H1 (cell line): ENCODE data around the gene RPL31. TPM values are rescaled to one million over a fixed set of nuclear protein-coding genes. Genes with fewer than 3 reads are reported as not detected.
A peak's percentile ranks its signal among the peaks of the same experiment; 100 is the strongest.

Experiments used
- CTCF ChIA-PET: fragments of 300-600 bp; sonication (Branson Sonifier 250); formaldehyde crosslinking; loops from one replicate; lab custom pipeline; 2021; ENCODE audit not compliant: partially characterized antibody; lab: Charles Lee
- POLR2A ChIA-PET: fragments of 300-600 bp; sonication (Branson Sonifier 250); formaldehyde crosslinking; loops from one replicate; lab custom pipeline; 2021; ENCODE audit warnings: inconsistent platforms; ENCODE audit not compliant: partially characterized antibody; lab: Charles Lee
- DNase-seq, 2 experiments: peaks; one replicate each; pipeline versions ENCODE4 v3.0.0 to v3.0.0-alpha.2; 2010 to 2022; ENCODE audit warnings: low spot score in 2 of 2, low read depth in 1 of 2, mixed read lengths in 1 of 2
- FAIRE-seq: peaks from 2 replicates; lab custom pipeline; 2011; peaks lifted over from hg19 to GRCh38; lab: Jason Lieb, UNC
- H2AFZ ChIP-seq: 2 replicates; pipeline ENCODE4 v1.8.1; 2012; ENCODE audit warnings: low read length, inconsistent platforms
- H2AK5ac ChIP-seq: 2 replicates; pipeline ENCODE4 v1.6.1; 2013; ENCODE audit warnings: low read depth, low read length
- H2BK120ac ChIP-seq: replicated peaks from 2 replicates; pipeline ENCODE3; 2013; ENCODE audit warnings: low read depth, low read length, inconsistent platforms
- H2BK12ac ChIP-seq: 2 replicates; pipeline ENCODE4 v1.6.1; 2013; ENCODE audit warnings: low read depth, low read length
- H2BK15ac ChIP-seq: 2 replicates; pipeline ENCODE4 v1.6.1; 2013; ENCODE audit warnings: low read length
- H2BK20ac ChIP-seq: 2 replicates; pipeline ENCODE4 v1.6.1; 2013; ENCODE audit warnings: low read length
- H2BK5ac ChIP-seq: 2 replicates; pipeline ENCODE4 v1.6.1; 2013; ENCODE audit warnings: low read depth, low read length
- H3K14ac ChIP-seq: 2 replicates; pipeline ENCODE4 v1.6.1; 2013; ENCODE audit warnings: inconsistent platforms; ENCODE audit not compliant: insufficient read length
- H3K18ac ChIP-seq: 2 replicates; pipeline ENCODE4 v1.6.1; 2013; ENCODE audit warnings: low read length; ENCODE audit errors: extremely low read depth
- H3K23ac ChIP-seq: 2 replicates; pipeline ENCODE4 v1.6.1; 2013; ENCODE audit warnings: inconsistent platforms; ENCODE audit not compliant: insufficient read length
- H3K23me2 ChIP-seq: 2 replicates; pipeline ENCODE4 v1.6.1; 2013; ENCODE audit warnings: low read depth, low read length
- H3K27ac ChIP-seq: 2 replicates; pipeline ENCODE4 v1.6.1; 2011; ENCODE audit warnings: low read depth, low read length, inconsistent platforms
- H3K27me3 ChIP-seq, 4 experiments: replicated peaks in 1 of 4; 1 replicate in 1 of 4; 2 replicates in 3 of 4; pipeline versions ENCODE4 v1.6.1 to v1.8.1; 2011 to 2013; ENCODE audit warnings: low read length in 3 of 4, mild to moderate bottlenecking in 3 of 4, inconsistent platforms in 2 of 4, mixed read lengths in 2 of 4, moderate library complexity in 1 of 4; ENCODE audit not compliant: control insufficient read depth in 3 of 4, insufficient read depth in 3 of 4; ENCODE audit errors: extremely low read depth in 1 of 4
- H3K36me3 ChIP-seq, 4 experiments: 2 replicates each; pipeline versions ENCODE4 v1.6.1 to v1.8.1; 2011 to 2013; ENCODE audit warnings: mild to moderate bottlenecking in 4 of 4, low read length in 3 of 4, moderate library complexity in 2 of 4, control low read depth in 1 of 4, inconsistent platforms in 1 of 4; ENCODE audit not compliant: insufficient read depth in 4 of 4, control insufficient read depth in 2 of 4
- H3K4ac ChIP-seq: replicated peaks from 2 replicates; pipeline ENCODE3; 2013; ENCODE audit warnings: low read length, low read depth, mixed read lengths, inconsistent platforms; ENCODE audit not compliant: insufficient read length
- H3K4me1 ChIP-seq, 4 experiments: replicated peaks in 1 of 4; 1 replicate in 1 of 4; 2 replicates in 3 of 4; pipeline versions ENCODE4 v1.6.1 to v1.8.1; 2011 to 2013; ENCODE audit warnings: low read length in 3 of 4, inconsistent platforms in 2 of 4, mixed read lengths in 1 of 4; ENCODE audit not compliant: insufficient read depth in 4 of 4, control insufficient read depth in 3 of 4
- H3K4me2 ChIP-seq, 2 experiments: 2 replicates each; pipeline versions ENCODE4 v1.6.1 to v1.8.1; 2011 to 2013; ENCODE audit warnings: low read depth in 2 of 2, low read length in 2 of 2, control low read depth in 1 of 2, inconsistent platforms in 1 of 2, mild to moderate bottlenecking in 1 of 2; ENCODE audit not compliant: insufficient read depth in 1 of 2
- H3K4me3 ChIP-seq, 4 experiments: fragments of 200-600, 300-600 bp in 1 of 4; sonication (generic), shearing (Covaris generic), sonication (Bioruptor Twin) in 1 of 4; 2 replicates each; pipeline versions ENCODE4 v1.5.1 to v1.8.1; 2011 to 2016; ENCODE audit warnings: low read length in 4 of 4, low read depth in 3 of 4, control low read depth in 2 of 4, inconsistent platforms in 2 of 4, mild to moderate bottlenecking in 2 of 4, mixed read lengths in 1 of 4, moderate library complexity in 1 of 4; ENCODE audit not compliant: insufficient read depth in 2 of 4; ENCODE audit errors: extremely low read depth in 1 of 4
- H3K56ac ChIP-seq: replicated peaks from 2 replicates; pipeline ENCODE3; 2013; ENCODE audit warnings: low read depth, mild to moderate bottlenecking, mixed read lengths, low read length, inconsistent platforms; ENCODE audit not compliant: insufficient read length
- H3K79me1 ChIP-seq: 2 replicates; pipeline ENCODE4 v1.6.1; 2013; ENCODE audit warnings: low read depth, low read length, control low read depth
- H3K79me2 ChIP-seq, 2 experiments: 2 replicates each; pipeline versions ENCODE4 v1.6.1 to v1.8.1; 2012 to 2013; ENCODE audit warnings: low read length in 2 of 2, mild to moderate bottlenecking in 2 of 2, inconsistent platforms in 1 of 2; ENCODE audit not compliant: insufficient read depth in 2 of 2, control insufficient read depth in 1 of 2
- H3K9ac ChIP-seq, 4 experiments: replicated peaks in 1 of 4; 1 replicate in 1 of 4; 2 replicates in 3 of 4; pipeline versions ENCODE4 v1.6.1 to v1.8.1; 2011 to 2013; ENCODE audit warnings: low read depth in 3 of 4, low read length in 3 of 4, control low read depth in 2 of 4, mild to moderate bottlenecking in 2 of 4, moderate library complexity in 2 of 4, inconsistent platforms in 1 of 4; ENCODE audit errors: extremely low read depth in 1 of 4
- H3K9me3 ChIP-seq, 2 experiments: 2 replicates each; pipeline versions ENCODE4 v1.6.1 to v1.8.1; 2012 to 2013; ENCODE audit warnings: mild to moderate bottlenecking in 2 of 2, moderate library complexity in 2 of 2, control low read depth in 1 of 2, inconsistent platforms in 1 of 2, low read depth in 1 of 2, low read length in 1 of 2, mixed read lengths in 1 of 2; ENCODE audit not compliant: insufficient read depth in 2 of 2
- H4K20me1 ChIP-seq, 2 experiments: replicated peaks in 1 of 2; 2 replicates each; pipeline versions ENCODE3 to v1.8.1; 2011 to 2013; ENCODE audit warnings: inconsistent platforms in 2 of 2, low read length in 2 of 2, mild to moderate bottlenecking in 1 of 2; ENCODE audit not compliant: insufficient read depth in 2 of 2, control insufficient read depth in 1 of 2
- H4K5ac ChIP-seq: 2 replicates; pipeline ENCODE4 v1.6.1; 2013; ENCODE audit warnings: low read length, low read depth, mixed read lengths, inconsistent platforms; ENCODE audit not compliant: insufficient read length
- H4K8ac ChIP-seq: 2 replicates; pipeline ENCODE4 v1.8.0; 2013; ENCODE audit warnings: mild to moderate bottlenecking, moderate library complexity, low read length, inconsistent platforms; ENCODE audit not compliant: insufficient read depth; ENCODE audit errors: extremely low read depth
- H4K91ac ChIP-seq: replicated peaks from 2 replicates; pipeline ENCODE3; 2013; ENCODE audit warnings: low read length, mixed read lengths, inconsistent platforms; ENCODE audit not compliant: insufficient read length
- SP4 ChIP-seq: IDR thresholded peaks from 2 replicates; pipeline ENCODE4 v1.6.1; 2012; ENCODE audit warnings: low read length, inconsistent platforms
- YY1 ChIP-seq: IDR thresholded peaks from 2 replicates; pipeline ENCODE4 v1.6.1; 2011; ENCODE audit warnings: low read depth, mild to moderate bottlenecking, low read length
- WGBS, 2 experiments: shearing (Covaris generic) in 1 of 2; methylation state at CpG; one replicate each; pipeline versions ENCODE4 v1.1.6 to v1.1.7; 2013 to 2015; ENCODE audit warnings: low lambda C conversion rate in 2 of 2, mixed read lengths in 2 of 2, inconsistent platforms in 1 of 2, low coverage in 1 of 2, missing lambda C conversion rate in 1 of 2; ENCODE audit not compliant: insufficient replicate concordance in 2 of 2, insufficient coverage in 1 of 2, insufficient read length in 1 of 2; ENCODE audit errors: extremely low coverage in 1 of 2, missing lambda C conversion rate in 1 of 2; 5-methylcytosine and 5-hydroxymethylcytosine counted together
- polyA plus RNA-seq, 7 experiments: library from polyadenylated mRNA; depleted of rRNA in 3 of 7; stranded (reverse) in 5 of 7; unstranded in 2 of 7; fragments of >200 nt in 5 of 7; fragments of 200-250 nt in 2 of 7; gene quantifications; 1 replicate in 5 of 7; 2 replicates in 1 of 7; 4 replicates in 1 of 7; pipeline versions ENCODE4 v1.2.1 to v1.2.3, GENCODE V29; 2011 to 2013; ENCODE audit warnings: missing spikeins in 2 of 7, mixed read lengths in 2 of 7
- total RNA-seq: library from RNA; stranded (reverse); fragmentation: NEBNext Ultra II Directional; extraction: Animal tissue kit (Norgen Biotek cat#: 25700); gene quantifications from 2 replicates; pipeline ENCODE4 v1.2.1, GENCODE V29; 2021

The RPL31 gene
- total and polyA plus RNA-seq, 2 of the 8 experiments (the other 6 are each of a cell fraction or from before 2014, with no cell fraction given): 1,463 to 1,722 TPM

DNA sequence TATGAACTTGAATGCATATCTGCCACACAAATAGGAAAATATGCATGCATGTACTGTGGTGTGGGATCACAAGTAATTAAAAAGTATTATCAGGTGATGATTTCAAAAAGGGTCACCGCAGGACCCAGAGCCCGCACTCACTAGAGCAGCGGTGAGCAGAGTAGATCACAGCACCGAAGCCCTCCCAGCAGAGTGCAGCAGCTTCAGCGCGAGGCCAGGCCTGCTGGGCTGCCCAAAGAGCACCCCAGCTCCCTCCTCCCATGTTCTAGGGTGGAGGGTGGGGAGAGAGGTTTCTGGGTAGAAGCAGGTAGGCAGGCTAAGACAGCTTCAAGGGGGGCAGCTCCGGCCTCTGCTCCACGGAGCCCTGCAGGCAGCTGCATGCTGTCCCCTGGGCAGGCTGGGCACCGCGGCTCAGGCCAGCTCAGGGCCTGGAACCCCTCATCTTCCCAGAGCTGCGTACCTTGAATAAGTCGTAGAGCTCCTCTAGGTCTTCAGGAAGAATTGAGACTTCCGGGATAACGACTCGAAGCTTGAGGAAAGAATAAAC lies 24.9 kb downstream of the RPL31 start:
- Histone ChIP-seq H3K27ac (no peak overlapping the region), H2BK20ac (no peak overlapping the region), H3K56ac (no peak overlapping the region), H3K36me3 (peaks cover 0 to 17% (median 5%) of the 10 kb centered on the region in 4 experiments; a peak in 6 of 8 replicates), H2AFZ (no peak overlapping the region), H4K91ac (no peak overlapping the region), H3K4ac (no peak overlapping the region), H2BK12ac (no peak overlapping the region), H3K4me1 (peaks cover 2 to 9% (median 5%) of the 10 kb centered on the region in 4 experiments; a peak in 5 of 7 replicates), H3K79me2 (no peaks in the 10 kb centered on the region), H3K79me1 (no peaks in the 10 kb centered on the region), H3K23me2 (no peaks in the 10 kb centered on the region), H2BK15ac (no peak overlapping the region), H3K4me3 (no peak overlapping the region), H2BK120ac (no peak overlapping the region), H3K27me3 (no peaks in the 10 kb centered on the region), H2BK5ac (no peak overlapping the region), H2AK5ac (no peak overlapping the region), H3K4me2 (0 out of 4 replicates have a peak overlapping the region, but pooled peaks of 1 of the 2 experiments have one; percentile 31), H4K20me1 (peaks cover 0 to 4% of the 10 kb centered on the region in 2 experiments), H3K23ac (no peak overlapping the region), H4K5ac (no peak overlapping the region), H3K9ac (no peak overlapping the region), H3K14ac (no peak overlapping the region), H4K8ac (no peak overlapping the region), H3K9me3 (no peaks in the 10 kb centered on the region), H3K18ac (no peak overlapping the region; the same call in 1 of the 2 replicates)
- no peak for DNase-seq
- ChIA-PET CTCF (interaction anchor here (0.5 to 3.9 kb wide), 13 partner anchors 10 to 419 kb away, joined by 3 to 37 read pairs (median 4); no protein-coding TSS in a partner anchor), POLR2A (interaction anchor here (0.6 to 4.1 kb wide), 4 partner anchors 11 to 186 kb away, joined by 3 to 29 read pairs (median 8); partner anchors contain the start of gene RPL31)
- no peak for FAIRE-seq
- 90% methylated on average over 15 of the region's 15 CpGs; no CpG with 5 or more reads in 1 of the 2 experiments for WGBS, 2 experiments
- no peak for TF ChIP-seq SP4
- no peak for TF ChIP-seq YY1
